ENCODE measurements around the gene ELP1.

DNA sequence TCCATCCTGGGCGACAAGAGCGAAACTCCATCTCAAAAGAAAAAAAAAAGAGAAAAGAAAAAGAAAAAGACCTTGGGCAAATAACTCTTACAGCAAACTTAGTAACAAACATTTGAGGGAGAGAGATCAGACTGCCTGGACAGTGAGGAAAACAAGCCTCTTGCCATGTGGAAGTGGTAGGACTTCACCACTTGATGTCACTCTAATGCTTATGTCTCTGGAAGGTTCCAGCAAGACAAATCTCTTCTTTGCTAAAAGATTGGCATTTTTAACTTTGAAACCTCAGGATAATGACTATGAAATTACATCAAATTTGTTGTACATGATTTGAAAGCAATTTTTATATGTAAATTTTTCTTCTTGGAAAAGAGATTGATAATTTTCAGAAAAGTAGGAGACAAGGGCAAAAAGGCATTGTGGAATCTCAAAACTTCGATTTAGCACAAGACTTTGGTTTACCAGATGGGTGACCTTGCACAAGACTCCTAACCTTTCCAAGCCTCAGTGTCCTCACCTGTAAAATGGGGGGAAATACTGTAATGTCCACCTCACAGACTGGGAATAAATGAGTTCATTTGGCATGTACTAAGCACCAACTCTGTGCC is 83.5 kb downstream of the ELP1 start:
- TF ChIP-seq, protein P1, sequence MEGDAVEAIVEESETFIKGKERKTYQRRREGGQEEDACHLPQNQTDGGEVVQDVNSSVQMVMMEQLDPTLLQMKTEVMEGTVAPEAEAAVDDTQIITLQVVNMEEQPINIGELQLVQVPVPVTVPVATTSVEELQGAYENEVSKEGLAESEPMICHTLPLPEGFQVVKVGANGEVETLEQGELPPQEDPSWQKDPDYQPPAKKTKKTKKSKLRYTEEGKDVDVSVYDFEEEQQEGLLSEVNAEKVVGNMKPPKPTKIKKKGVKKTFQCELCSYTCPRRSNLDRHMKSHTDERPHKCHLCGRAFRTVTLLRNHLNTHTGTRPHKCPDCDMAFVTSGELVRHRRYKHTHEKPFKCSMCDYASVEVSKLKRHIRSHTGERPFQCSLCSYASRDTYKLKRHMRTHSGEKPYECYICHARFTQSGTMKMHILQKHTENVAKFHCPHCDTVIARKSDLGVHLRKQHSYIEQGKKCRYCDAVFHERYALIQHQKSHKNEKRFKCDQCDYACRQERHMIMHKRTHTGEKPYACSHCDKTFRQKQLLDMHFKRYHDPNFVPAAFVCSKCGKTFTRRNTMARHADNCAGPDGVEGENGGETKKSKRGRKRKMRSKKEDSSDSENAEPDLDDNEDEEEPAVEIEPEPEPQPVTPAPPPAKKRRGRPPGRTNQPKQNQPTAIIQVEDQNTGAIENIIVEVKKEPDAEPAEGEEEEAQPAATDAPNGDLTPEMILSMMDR (IDR thresholded peaks at IDR 0.05; ENCODE audit: borderline replicate concordance, extremely low read depth, low read length, poor library complexity, severe bottlenecking), result peak; percentile 49
- TF ChIP-seq EZH2 (IDR thresholded peaks at IDR 0.05; ENCODE audit: borderline replicate concordance, low read depth, low read length, severe bottlenecking), result no peak

Measured in DND-41 (cell line).